GM18499 (cell line): ENCODE measurements around the gene PITPNB.

Source experiments
- ATAC-seq: cut with Tn5 transposase; IDR thresholded peaks from one replicate; pipeline ENCODE4 v1.9.1; 2021; ENCODE audit warnings: moderate number of reproducible peaks; ENCODE audit not compliant: insufficient read depth, unreplicated experiment

PITPNB gene

GRCh38 chr22:27805841-27806240 lies 113.2 kb downstream of the PITPNB start:
- ATAC-seq = no peak

GRCh38 chr22:27804470-27805297 lies 114.4 kb downstream of the PITPNB start:
- no peak for ATAC-seq

DNA sequence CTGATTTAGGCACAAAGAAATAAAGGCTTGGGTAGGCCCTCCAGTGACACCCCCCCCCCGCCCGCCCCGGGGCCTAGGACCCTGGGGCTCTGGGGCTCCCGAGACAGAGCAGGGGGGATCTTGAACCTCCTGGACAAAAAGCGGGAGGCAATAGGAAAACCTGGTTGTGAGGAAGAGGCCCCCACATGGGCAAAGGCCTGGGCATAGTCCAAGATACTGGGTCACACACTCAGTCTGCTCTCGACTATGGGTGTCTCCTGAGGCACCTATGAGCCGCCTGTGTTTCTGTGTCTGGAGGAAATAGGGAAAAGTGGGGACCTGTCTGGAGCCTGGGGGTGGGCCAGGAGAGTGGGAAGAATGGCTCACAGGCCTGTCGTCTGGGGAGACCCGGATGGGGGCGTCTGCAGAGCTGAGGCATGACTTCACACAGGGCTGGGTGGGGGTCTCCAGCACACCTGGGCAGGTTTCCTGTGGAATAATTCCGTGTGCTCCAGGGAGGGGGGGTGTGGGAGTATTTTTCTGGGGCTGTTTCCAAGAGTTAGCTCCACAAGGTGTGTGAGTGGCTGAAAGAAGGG lies 115.1 kb downstream of the PITPNB start:
- no peak for ATAC-seq

DNA sequence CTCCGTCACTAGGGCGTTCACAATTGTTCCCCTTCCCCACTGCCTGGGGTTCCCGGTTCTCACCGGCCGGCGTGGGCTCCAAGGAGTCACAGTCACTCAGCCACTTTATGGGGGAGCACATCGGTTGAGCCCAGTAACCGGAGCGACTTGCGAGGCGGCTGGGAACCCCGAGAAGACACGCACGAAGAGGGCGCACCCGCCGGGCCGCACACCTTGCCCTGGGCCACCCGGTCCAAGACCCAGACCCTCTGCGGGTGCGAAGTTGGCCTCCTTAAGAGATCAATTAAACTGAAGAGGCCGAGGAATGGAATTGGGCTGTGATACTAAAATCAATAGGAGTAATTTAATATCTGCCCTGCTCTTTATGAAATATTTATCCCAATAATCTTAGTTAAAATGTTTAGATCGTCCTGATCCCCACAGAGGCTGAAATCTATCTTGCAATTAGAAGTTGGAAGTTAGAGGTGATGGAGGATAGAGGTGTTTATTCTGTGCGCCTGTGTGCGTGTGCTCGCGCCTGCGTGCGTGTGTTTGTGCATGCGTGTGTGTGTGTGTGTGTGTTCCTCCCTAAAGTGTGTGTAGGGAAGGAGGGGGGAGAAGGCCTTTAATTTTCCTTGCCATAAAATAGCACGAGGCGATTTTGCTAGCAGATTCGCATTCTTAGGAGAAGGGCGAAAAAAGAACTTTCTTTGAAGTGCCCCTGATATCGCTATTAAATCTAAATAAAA lies 116.5 kb downstream of the PITPNB start:
- no peak for ATAC-seq
